Duodenal mucosa (tissue), 2 donors: Measurements from ENCODE around the gene FANCI.

Experiments used
- H3K27ac ChIP-seq: one replicate; pipeline ENCODE4 v1.7.0; 2013; ENCODE audit warnings: low read depth, low read length
- H3K27me3 ChIP-seq, 2 donors: one replicate each; pipeline ENCODE4 v1.7.0; 2013; ENCODE audit warnings: low read length in 2 of 2, control low read depth in 1 of 2; ENCODE audit not compliant: insufficient read depth in 2 of 2, control insufficient read depth in 1 of 2
- H3K36me3 ChIP-seq, 2 donors: one replicate each; pipeline ENCODE4 v1.7.0; 2013; ENCODE audit warnings: low read length in 2 of 2, control low read depth in 1 of 2; ENCODE audit not compliant: insufficient read depth in 2 of 2, control insufficient read depth in 1 of 2
- H3K4me1 ChIP-seq, 2 donors: one replicate each; pipeline ENCODE4 v1.7.0; 2013; ENCODE audit warnings: low read length in 2 of 2, control low read depth in 1 of 2; ENCODE audit not compliant: insufficient read depth in 2 of 2, control insufficient read depth in 1 of 2
- H3K4me3 ChIP-seq, 2 donors: one replicate each; pipeline ENCODE4 v1.7.0; 2013; ENCODE audit warnings: low read length in 2 of 2, low read depth in 1 of 2
- H3K9ac ChIP-seq, 2 donors: one replicate each; pipeline ENCODE4 v1.7.0; 2013; ENCODE audit warnings: low read length in 2 of 2, low read depth in 1 of 2
- H3K9me3 ChIP-seq, 2 donors: one replicate each; pipeline ENCODE4 v1.7.0; 2013; ENCODE audit warnings: low read length in 2 of 2, control low read depth in 1 of 2; ENCODE audit not compliant: control insufficient read depth in 1 of 2

FANCI gene

GRCh38 chr15:89329329-89330084, 85.7 kb downstream of the FANCI start:
- Histone ChIP-seq H3K27me3 (no peaks in the 10 kb centered on the region), H3K27ac (no peak overlapping the region), H3K4me3 (peak overlapping the region; percentile 8 to 34), H3K36me3 (peaks cover 78 to 81% of the 10 kb centered on the region in 2 donors), H3K9me3 (no peaks in the 10 kb centered on the region), H3K4me1 (peaks cover 48 to 51% of the 10 kb centered on the region in 2 donors), H3K9ac (no peak overlapping the region)

- peaks cover 49 to 52% of the 10 kb centered on the region in 2 donors for H3K4me1 ChIP-seq
- H3K9me3 ChIP-seq = no peaks in the 10 kb centered on the region
- no peaks in the 10 kb centered on the region for H3K27me3 ChIP-seq
- H3K9ac ChIP-seq = no peak overlapping the region
- peak overlapping the region; percentile 8 to 34 for H3K4me3 ChIP-seq
- peaks cover 73 to 75% of the 10 kb centered on the region in 2 donors for H3K36me3 ChIP-seq
- H3K27ac ChIP-seq = no peak overlapping the region
These were observed 86.3 kb downstream of the FANCI start for GRCh38 chr15:89330119-89330518.

- Histone ChIP-seq H3K4me3 (peak overlapping the region; percentile 8 to 34), H3K9me3 (no peaks in the 10 kb centered on the region), H3K9ac (no peak overlapping the region), H3K27ac (no peak overlapping the region), H3K27me3 (no peaks in the 10 kb centered on the region), H3K4me1 (peaks cover 56 to 62% of the 10 kb centered on the region in 2 donors), H3K36me3 (peaks cover 64 to 66% of the 10 kb centered on the region in 2 donors)
These were observed 87.3 kb downstream of the FANCI start for GRCh38 chr15:89330881-89331595.

DNA sequence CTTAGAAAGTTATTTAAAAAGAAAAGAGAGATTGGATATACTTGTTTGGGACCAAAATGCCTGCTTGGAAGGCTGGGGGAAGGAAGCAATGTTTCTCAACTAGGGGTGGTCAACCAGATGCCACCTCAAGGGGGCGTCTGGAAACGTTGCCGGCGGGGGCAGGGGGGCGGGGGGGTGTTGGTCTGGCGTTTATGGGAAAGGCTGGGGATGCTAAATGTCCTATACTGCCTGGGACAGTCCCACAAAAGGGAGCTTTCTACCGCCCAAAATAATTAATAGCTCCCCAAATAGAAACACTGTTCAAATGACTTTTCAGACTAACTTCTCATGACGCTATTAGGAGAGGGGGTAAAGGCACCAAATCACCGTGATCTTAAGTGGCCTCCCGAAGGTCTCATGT, 88.7 kb downstream of the FANCI start:
- Histone ChIP-seq H3K27me3 (no peaks in the 10 kb centered on the region), H3K9me3 (no peaks in the 10 kb centered on the region), H3K9ac (peak overlapping the region in 1 of 2 donors; percentile 33), H3K4me3 (peak overlapping the region; percentile 32 to 46), H3K27ac (no peak overlapping the region), H3K36me3 (peaks cover 50 to 52% of the 10 kb centered on the region in 2 donors), H3K4me1 (peaks cover 56 to 66% of the 10 kb centered on the region in 2 donors)

DNA sequence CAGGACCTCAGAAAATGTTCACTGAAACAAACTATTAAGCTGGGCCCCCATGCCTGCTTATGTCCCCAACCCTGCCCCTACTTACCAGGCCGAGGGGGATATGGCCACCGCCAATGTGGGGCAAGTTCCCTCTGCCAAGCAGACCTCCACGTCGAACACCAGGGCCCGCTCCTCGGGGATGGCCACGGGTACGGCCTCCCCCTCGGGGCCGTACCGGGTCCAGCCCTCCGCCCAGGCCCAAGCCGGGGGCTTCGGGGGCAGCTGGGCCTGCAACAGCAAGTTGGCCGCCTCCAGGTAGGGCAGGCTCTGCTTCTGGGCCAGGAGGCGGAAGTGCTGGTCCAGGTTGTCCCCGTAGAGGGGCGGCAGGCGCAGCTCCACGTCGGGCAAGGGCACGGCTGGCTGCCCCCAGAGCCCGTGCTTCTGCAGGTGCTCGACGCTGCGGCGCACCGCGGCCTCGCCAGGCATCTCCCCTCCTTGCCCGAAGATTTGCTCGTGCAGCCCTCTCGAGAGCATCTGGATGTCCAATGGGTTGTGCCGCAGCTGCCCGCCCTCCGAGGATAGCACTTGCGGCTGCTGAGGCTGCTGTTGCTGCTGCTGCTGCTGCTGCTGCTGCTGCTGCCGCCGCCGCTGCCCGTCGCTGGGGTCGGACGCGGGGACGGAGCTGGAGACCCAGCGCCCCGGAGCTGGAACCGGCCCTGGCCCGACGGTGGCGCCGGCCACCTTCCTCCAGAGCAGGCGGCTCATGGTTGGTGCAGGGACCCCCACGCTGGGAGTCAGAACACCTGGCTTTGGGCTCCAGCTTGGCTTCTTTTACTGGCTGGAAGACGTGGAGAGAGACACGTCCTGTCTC, 89.5 kb downstream of the FANCI start:
- peaks cover 44% of the 10 kb centered on the region in 2 donors for H3K36me3 ChIP-seq
- H3K27me3 ChIP-seq = no peaks in the 10 kb centered on the region
- H3K4me3 ChIP-seq = peak overlapping the region; percentile 93 to 97
- no peak overlapping the region for H3K27ac ChIP-seq
- H3K4me1 ChIP-seq = peaks cover 56 to 66% of the 10 kb centered on the region in 2 donors
- no peaks in the 10 kb centered on the region for H3K9me3 ChIP-seq
- H3K9ac ChIP-seq = peak overlapping the region; percentile 88 to 94

GRCh38 chr15:89333959-89334509, 90.3 kb downstream of the FANCI start:
- Histone ChIP-seq H3K36me3 (peaks cover 36% of the 10 kb centered on the region in 2 donors), H3K27me3 (no peaks in the 10 kb centered on the region), H3K9ac (peak overlapping the region; percentile 88 to 94), H3K4me1 (peaks cover 54 to 61% of the 10 kb centered on the region in 2 donors), H3K4me3 (peak overlapping the region; percentile 93 to 97), H3K9me3 (no peaks in the 10 kb centered on the region), H3K27ac (peak overlapping the region; percentile 99)

DNA sequence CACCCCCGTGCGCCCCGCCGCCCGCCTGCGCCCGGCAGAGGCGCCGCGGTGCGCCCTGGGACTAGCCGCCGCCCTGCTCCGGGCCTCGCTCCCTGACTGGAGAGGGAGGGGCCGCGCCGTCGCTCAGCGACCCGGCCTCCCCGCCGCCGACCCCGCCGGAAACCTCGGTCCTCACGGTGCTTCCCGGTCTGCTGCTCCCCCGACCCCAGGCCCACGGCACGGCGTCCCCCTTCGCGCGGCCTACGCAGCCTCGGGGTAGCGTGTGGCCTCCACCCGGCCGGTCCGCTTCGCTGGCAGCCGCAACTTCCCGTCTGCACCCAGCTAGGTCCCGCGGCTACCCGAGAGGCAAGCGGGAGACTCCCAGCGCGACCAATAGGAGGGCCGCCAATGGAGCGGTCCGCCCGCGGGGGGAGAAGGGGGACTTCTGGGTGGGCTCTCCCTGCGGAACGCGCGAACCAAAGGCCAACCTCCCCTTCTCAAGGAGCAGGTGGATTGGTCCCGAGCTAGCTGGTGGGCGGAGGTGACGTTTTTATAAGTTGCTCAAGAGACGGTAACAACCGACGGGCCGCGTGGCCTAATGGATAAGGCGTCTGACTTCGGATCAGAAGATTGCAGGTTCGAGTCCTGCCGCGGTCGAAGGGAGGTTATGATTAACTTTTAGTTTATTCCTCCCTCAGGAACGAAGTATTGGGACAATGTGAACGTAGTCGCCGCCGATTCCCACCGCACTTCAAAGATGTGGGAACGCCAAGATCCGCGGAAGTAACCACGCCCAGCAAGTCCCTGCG, 90.9 kb downstream of the FANCI start, which contains the start of gene POLG:
TSS of gene POLG (minus strand) at position 315 of the 788 bp plus-strand sequence. CDS start 1,070 bp downstream, outside the sequence.
- Histone ChIP-seq H3K4me1 (peaks cover 48 to 55% of the 10 kb centered on the region in 2 donors), H3K9me3 (no peaks in the 10 kb centered on the region), H3K36me3 (peaks cover 29% of the 10 kb centered on the region in 2 donors), H3K27ac (peak within 1 kb of the TSS; percentile 99), H3K4me3 (peak within 1 kb of the TSS; percentile 93 to 97), H3K27me3 (no peaks in the 10 kb centered on the region), H3K9ac (peak within 1 kb of the TSS; percentile 88 to 94)

DNA sequence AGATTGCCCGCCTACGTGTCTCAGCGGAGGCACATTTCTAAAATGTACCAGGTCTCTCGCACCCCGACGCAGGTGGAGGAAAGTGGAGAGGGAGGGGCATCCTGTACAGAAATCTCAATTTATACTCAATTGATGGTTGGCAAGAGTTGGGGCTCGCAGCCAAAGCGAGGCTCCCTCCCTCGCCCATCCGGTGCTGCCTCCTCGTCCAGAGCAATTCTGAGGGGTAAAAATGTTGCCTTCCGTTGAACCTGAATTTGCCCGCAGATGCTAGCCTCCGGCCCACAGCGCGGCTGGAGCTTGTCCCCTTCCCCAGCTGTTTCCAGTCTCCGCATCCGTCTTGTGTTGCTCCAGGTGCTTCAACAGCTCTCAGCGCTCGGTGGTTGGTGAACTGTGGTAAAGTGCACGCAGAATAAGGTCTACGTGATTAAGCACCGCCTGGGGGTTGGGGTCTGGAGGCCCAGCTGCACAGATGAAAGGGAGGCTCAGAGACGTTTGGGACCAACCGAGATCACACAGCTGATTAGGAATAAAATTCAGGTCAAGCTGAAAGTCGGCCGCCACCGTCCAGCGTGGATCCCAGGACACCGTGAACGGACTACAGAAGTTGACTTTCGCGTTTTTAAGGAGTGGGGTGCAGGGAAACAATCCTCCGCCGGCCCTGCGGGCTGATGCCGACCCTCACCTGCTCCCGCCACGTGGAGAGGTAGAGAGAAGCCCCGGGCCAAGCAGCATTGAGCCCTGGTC, 91.7 kb downstream of the FANCI start:
- Histone ChIP-seq H3K4me1 (peaks cover 40 to 47% of the 10 kb centered on the region in 2 donors), H3K9me3 (no peaks in the 10 kb centered on the region), H3K9ac (peak overlapping the region; percentile 50 to 77), H3K36me3 (peaks cover 22% of the 10 kb centered on the region in 2 donors), H3K4me3 (peak overlapping the region; percentile 74 to 87), H3K27ac (peak overlapping the region; percentile 52), H3K27me3 (no peaks in the 10 kb centered on the region)
